PFSK-1 (cell line): ENCODE results near the gene CACNA1I.

ENCODE experiments used
- FOXP2 ChIP-seq: optimal IDR thresholded peaks from 2 replicates; pipeline ENCODE3; 2011; ENCODE audit warnings: borderline replicate concordance, control low read depth, inconsistent platforms; ENCODE audit not compliant: insufficient read depth; ENCODE audit errors: extremely low read length, extremely low read depth
- POLR2AphosphoS5 ChIP-seq: IDR thresholded peaks from 2 replicates; pipeline ENCODE4 v1.6.1; 2012; ENCODE audit warnings: low read depth, mild to moderate bottlenecking, control low read depth, low read length, moderate library complexity
- REST ChIP-seq, 2 experiments: IDR thresholded peaks; 2 replicates each; pipeline versions ENCODE4 v1.6.1 to v1.8.0; 2011 to 2012; ENCODE audit warnings: low read depth in 2 of 2, low read length in 2 of 2, control low read depth in 1 of 2, inconsistent platforms in 1 of 2, mild to moderate bottlenecking in 1 of 2, moderate library complexity in 1 of 2; ENCODE audit not compliant: insufficient read depth in 1 of 2
- SIN3A ChIP-seq: IDR thresholded peaks from 2 replicates; pipeline ENCODE4 v1.6.1; 2012; ENCODE audit warnings: mild to moderate bottlenecking, low read length, moderate library complexity, borderline replicate concordance; ENCODE audit not compliant: insufficient read depth
- TAF1 ChIP-seq: IDR thresholded peaks from 2 replicates; pipeline ENCODE4 v1.6.1; 2012; ENCODE audit warnings: low read length, control low read depth, borderline replicate concordance; ENCODE audit not compliant: insufficient read depth

The CACNA1I gene

GRCh38 chr22:39629851-39630250, 59.3 kb downstream of the CACNA1I start:
- TF ChIP-seq FOXP2 (no peak), REST (IDR thresholded peaks at IDR 0.05; ENCODE audit: insufficient read depth in 1 of 2, low read depth in 2 of 2, low read length in 2 of 2) (no peak), TAF1 (no peak), SIN3A (no peak)

- TF ChIP-seq TAF1 (no peak), SIN3A (no peak), POLR2AphosphoS5 (no peak), REST (IDR thresholded peaks at IDR 0.05; ENCODE audit: insufficient read depth in 1 of 2, low read depth in 2 of 2, low read length in 2 of 2) (no peak), FOXP2 (no peak)
These were observed 60.2 kb downstream of the CACNA1I start for GRCh38 chr22:39630721-39631120.

- TF ChIP-seq TAF1 (no peak), POLR2AphosphoS5 (no peak), FOXP2 (no peak), SIN3A (no peak), REST (IDR thresholded peaks at IDR 0.05; ENCODE audit: insufficient read depth in 1 of 2, low read depth in 2 of 2, low read length in 2 of 2) (no peak)
These were observed 61.1 kb downstream of the CACNA1I start for GRCh38 chr22:39631381-39632286.

- TF ChIP-seq FOXP2 = no peak
- TF ChIP-seq POLR2AphosphoS5 = no peak
- TF ChIP-seq REST (IDR thresholded peaks at IDR 0.05; ENCODE audit: insufficient read depth in 1 of 2, low read depth in 2 of 2, low read length in 2 of 2) = no peak
- TF ChIP-seq SIN3A = no peak
- no peak for TF ChIP-seq TAF1
These were observed 64.2 kb downstream of the CACNA1I start for GRCh38 chr22:39634530-39635405.
